NCI-H446 treated with DMSO at 0.1 percent for 48 hours (cell line): Measurements from ENCODE around the gene RFXAP.
A peak's percentile ranks its signal among the peaks of the same experiment; 100 is the strongest.

Experiments used
- DNase-seq: peaks from one replicate; lab custom pipeline; 2025; lab: John Stamatoyannopoulos, UW

The RFXAP gene

GRCh38 chr13:36817996-36818803, 822 bp upstream of the RFXAP start:
- no peak for DNase-seq

- no peak for DNase-seq
These were observed 693 bp downstream of the RFXAP start for GRCh38 chr13:36819739-36820090.

DNA sequence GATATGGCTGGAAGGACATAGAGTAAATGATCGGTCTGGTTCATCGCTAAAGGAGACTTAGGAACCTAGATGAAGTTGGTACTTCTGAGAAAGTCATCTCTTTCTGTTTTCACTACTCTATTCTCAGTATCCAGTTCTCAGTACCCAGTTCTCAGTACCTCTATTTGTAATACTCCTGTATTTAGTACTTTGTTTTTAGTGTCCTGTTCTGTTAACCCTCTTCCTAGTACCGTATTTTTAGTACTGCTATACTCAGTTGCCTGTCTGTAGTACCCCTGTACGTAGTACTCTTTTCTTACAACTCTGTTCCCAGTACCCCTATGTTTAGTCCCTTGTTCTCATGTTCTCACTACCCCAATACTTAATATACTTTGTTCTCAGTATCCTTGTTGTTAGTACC, 1.2 kb downstream of the RFXAP start:
- no peak for DNase-seq

GRCh38 chr13:36822785-36823184, 3.8 kb downstream of the RFXAP start:
- DNase-seq: no peak

DNA sequence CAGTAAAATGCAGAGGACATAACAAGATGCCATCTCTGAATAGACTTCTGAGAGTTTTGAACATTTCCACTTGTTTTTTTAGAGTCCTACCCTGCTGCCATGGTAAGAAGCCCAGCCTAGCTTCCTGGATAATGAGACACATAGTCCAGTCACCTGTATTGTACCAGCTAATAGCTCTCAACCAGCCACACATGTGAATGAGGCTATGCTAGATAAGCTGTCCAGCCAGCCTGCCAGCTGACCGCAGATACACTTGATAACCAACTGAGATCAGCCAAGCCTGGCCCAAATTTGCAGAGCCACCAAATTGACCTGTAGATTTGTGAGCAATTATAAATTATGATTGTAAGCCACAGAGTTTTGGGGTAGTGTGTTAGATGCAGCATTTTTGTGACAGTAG, 10.7 kb downstream of the RFXAP start:
- no peak for DNase-seq

DNA sequence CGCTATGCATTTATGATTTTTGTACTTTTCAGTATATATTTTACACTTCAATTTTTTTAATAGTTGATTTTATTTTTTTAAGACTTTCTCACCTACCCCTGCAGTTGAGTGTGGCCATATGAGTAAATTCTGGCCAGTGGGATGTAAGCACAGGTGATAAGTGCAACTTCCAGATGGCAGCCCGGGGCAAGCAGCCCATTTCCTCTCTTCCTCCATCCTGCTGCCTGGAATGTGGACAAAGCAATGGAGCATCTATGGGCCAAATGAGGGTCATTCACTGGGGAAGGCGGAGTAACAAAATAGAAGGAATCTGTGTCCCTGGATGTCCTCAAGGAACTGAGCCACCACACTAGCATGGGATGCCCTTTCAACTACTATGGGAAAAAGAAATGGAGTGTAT, 12.3 kb downstream of the RFXAP start:
- DNase-seq: no peak

- DNase-seq: no peak
These were observed 15.3 kb downstream of the RFXAP start for GRCh38 chr13:36834299-36834698.

GRCh38 chr13:36837354-36838092, 18.5 kb downstream of the RFXAP start:
- DNase-seq: no peak

GRCh38 chr13:36839281-36839680, 20.3 kb downstream of the RFXAP start:
- DNase-seq: no peak

- DNase-seq: no peak
These were observed 21.0 kb downstream of the RFXAP start for GRCh38 chr13:36839981-36840380.

DNA sequence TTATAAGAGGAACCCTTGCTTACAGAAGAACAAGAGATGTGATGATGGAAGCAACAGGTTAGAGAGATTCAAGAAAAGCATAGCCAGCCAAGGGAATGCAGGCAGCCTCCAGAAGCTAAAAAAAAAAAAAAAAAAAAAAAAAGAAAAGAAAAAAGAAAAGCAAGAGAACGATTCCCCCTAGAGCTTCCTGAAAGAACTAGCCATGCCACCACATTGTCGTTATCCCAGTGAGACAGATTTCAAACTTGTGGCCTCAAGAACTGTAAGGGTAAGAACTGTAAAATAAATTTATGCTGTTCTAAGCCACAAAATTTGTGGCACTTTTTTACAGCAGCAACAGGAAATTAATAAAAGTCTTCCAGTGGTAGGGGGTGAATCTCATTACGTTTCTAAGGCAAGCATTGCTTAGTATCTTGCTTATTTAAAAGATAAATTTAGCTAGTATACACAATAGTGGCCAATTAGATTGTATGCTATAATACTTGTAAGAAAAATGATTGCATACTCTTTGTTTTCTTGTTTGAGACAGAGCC, 21.8 kb downstream of the RFXAP start:
- no peak for DNase-seq

DNA sequence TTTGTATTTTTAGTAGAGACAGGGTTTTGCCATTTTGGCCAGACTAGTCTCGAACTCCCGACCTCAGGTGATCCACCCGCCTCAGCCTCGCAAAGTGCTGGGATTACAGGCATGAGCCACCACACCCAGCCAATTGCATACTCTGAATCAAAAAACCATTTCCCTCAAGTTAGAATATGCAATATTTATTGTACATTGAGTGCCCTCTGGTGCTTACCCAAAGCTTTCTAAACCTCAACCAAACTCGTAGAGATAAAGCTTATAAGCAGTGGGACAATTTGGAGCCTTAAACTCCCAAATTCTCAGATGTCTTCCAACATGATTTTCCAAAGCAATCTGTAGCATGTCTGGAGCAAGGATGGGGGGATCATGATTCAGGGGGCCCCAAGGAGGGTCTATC, 22.4 kb downstream of the RFXAP start:
- no peak for DNase-seq

- DNase-seq: no peak
These were observed 28.6 kb downstream of the RFXAP start for GRCh38 chr13:36847606-36848005.

GRCh38 chr13:36848199-36848982, 29.4 kb downstream of the RFXAP start:
- DNase-seq: no peak

GRCh38 chr13:36850790-36851438, 31.9 kb downstream of the RFXAP start:
- DNase-seq: no peak

DNA sequence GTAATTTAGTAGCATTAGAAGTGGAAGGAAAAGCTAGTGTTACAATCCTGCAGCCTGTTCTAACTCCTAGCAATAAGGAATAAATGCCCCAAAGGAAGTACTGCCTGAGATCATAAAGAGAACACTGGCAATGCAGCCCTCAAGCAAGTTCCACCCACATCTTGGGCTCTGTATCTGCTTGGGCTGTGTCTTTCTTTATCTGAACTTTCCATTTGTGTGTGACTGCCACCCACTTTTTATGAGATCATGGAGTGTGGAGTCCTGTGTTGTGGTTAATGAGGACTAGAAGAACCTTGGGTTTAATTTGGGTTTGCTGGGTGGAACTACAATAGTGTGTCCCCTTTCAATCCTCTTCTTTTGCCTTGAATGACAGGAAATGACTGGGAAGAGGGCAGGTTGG, 38.2 kb downstream of the RFXAP start:
- DNase-seq: no peak

DNA sequence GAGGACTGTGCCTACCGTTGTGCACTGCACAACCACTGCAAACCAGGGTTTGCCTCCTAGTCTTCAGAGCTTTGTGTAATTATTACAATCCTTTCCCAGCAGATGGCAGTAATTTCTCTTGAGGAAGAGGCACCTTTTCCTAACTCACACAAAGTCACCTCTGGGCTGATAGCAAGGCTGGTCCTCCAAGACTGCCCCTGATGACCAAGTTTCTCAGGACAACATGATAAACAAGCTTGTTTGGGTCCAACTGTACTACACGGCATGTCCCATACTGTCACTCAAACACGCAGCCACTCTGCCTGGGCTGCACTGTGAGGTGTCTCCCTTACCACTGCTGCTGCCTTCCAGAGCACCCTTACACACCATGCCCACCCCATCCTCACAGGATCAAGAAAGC, 39.3 kb downstream of the RFXAP start:
- peak; percentile 31 for DNase-seq

- no peak for DNase-seq
These were observed 40.2 kb downstream of the RFXAP start for GRCh38 chr13:36859259-36859658.

DNA sequence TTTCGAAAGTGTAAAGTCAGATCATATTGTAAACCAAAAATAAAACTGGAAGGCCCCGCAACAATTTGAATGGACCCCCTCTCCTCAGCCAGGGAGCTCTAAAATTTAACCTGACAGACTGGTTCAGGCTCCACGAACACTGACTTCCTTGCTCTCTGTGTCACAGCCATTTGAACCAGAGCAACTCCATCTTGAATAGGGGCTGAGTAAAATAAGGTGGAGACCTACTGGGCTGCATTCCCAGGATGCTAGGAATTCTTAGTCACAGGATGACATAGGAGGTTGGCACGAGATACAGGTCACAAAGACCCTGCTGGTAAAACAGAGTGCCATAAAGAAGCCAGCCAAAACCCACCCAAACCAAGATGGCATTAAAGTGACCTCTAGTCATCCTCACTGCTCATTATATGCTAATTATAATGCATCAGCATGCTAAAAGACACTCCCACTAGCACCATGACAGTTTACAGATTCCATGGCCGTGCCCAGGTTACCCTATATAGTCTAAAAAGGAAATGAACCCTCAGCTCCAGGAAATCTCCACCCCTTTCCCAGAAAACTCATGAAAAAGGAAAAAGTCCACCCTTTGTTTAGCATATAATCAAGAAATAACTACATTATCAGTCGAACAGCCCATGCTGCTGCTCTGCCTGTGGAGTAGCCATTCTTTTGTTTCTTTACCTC, 43.1 kb downstream of the RFXAP start:
- no peak for DNase-seq

DNA sequence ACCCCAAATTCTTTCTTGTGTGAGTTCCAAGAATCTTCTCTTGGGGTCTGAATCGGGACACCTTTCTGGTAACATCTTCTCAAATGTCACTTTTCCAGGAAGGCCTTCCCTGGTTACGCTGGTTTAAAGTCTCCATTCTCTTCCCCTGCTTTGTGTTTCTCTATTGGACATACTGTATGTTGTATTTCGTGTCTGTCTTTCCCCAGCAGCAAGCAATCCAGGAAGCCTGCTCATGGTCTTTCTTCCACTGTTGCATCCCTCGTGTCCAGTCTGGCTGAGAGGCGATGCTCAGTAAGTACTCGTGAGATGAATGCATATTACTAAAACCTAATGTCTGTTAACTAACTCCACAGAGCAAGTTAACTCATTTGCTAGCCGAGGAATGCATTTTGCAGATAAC, 43.7 kb downstream of the RFXAP start:
- no peak for DNase-seq

DNA sequence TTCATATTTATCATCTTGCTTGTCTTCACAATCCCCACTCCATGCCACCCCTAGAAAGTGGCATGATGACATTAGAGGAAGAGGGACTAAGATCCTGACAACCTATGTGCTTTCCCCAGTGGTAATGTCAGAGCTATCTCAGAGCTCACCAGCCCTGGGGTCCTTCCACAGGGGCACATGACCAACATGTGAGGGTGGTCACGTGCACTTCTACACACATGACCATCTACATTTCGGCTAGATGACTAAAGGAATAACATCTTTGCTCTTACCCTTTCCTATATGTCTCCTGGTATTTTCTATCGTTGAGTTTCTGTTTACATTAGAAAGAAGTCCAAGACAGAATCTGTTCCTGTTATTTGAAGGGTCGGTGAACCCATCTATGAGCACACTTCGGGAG, 46.2 kb downstream of the RFXAP start:
- no peak for DNase-seq

DNA sequence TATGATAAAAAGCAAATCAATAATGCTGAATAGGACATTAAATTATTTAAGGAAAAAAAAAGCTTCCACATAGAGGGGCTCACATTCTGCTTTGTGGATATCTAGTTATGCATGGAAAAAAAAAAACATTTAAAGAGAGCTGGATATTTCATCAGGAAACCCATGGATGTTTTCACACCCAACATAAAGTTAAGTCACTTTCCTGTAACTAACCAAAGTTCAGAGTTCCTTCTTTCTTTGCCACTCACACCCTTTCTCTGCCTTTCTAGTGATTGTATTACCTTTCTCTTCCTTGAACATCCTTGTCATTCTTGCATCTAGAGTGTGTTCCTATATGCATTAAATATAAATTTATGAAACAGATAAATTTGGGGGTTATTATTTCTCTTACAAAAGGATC, 47.2 kb downstream of the RFXAP start:
- no peak for DNase-seq
